ENCODE measurements around the gene MRRF.

- TF ChIP-seq CTCF (IDR thresholded peaks at IDR 0.05) (no peak), POLR2A (IDR thresholded peaks at IDR 0.05) (no peak), POLR2AphosphoS5 (IDR thresholded peaks at IDR 0.05) (no peak)
Observed at GRCh38 chr9:122262073-122262472, 2.6 kb upstream of the MRRF start.

Data from prostate gland (tissue), 2 donors.